Heart left ventricle (tissue), 16 donors: Measurements from ENCODE around the gene OR11G2. TPM values are rescaled to one million over a fixed set of nuclear protein-coding genes. Genes with fewer than 3 reads are reported as not detected.
"Not testable (repeated sequence)": the region's sequence is repeated elsewhere in the genome, so short reads cannot be mapped to it uniquely, and the experiment has no call there.

Source experiments
- ATAC-seq, 4 donors: fragments of 200-7000 bp; cut with Tn5 transposase; one replicate each; pipeline ENCODE4 v1.9.1; 2020 to 2022; ENCODE audit warnings: moderate library complexity in 4 of 4, mild to moderate bottlenecking in 3 of 4, moderate number of reproducible peaks in 1 of 4
- DNase-seq, 5 donors: peaks; one replicate each; pipeline ENCODE4 v3.0.0-alpha.2; 2020
- H3K27ac ChIP-seq, 12 donors: fragments of 200-600 bp; sonication (generic) in 4 of 12; one replicate each; pipeline versions ENCODE4 v1.5.0 to v1.8.0; 2016 to 2022; ENCODE audit warnings: mild to moderate bottlenecking in 2 of 12
- H3K27me3 ChIP-seq, 9 donors: fragments of 200-600 bp; sonication (generic) in 2 of 9; one replicate each; pipeline versions ENCODE4 v1.5.1 to v1.8.0; 2016 to 2022; ENCODE audit warnings: mild to moderate bottlenecking in 3 of 9
- H3K36me3 ChIP-seq, 9 donors: fragments of 200-600 bp; sonication (generic) in 2 of 9; one replicate each; pipeline versions ENCODE4 v1.5.0 to v1.8.0; 2018 to 2022; ENCODE audit warnings: mild to moderate bottlenecking in 2 of 9
- H3K4me1 ChIP-seq, 12 donors: fragments of 200-600 bp; sonication (generic) in 4 of 12; one replicate each; pipeline versions ENCODE4 v1.5.0 to v1.8.0; 2016 to 2022; ENCODE audit warnings: mild to moderate bottlenecking in 3 of 12
- H3K4me3 ChIP-seq, 12 donors: fragments of 200-600 bp; sonication (generic) in 4 of 12; one replicate each; pipeline versions ENCODE4 v1.5.0 to v1.8.0; 2017 to 2022; ENCODE audit warnings: mild to moderate bottlenecking in 9 of 12, moderate library complexity in 4 of 12
- H3K9me3 ChIP-seq, 12 donors: fragments of 200-600 bp; sonication (generic) in 4 of 12; one replicate each; pipeline versions ENCODE4 v1.5.0 to v1.8.0; 2016 to 2022; ENCODE audit warnings: mild to moderate bottlenecking in 1 of 12
- CTCF ChIP-seq, 12 donors: fragments of 200-600 bp; sonication (generic) in 4 of 12; IDR thresholded peaks; one replicate each; pipeline versions ENCODE4 v1.5.0 to v1.8.0; 2018 to 2022; ENCODE audit warnings: antibody characterized with exemption in 12 of 12, mild to moderate bottlenecking in 5 of 12
- POLR2A ChIP-seq, 2 donors: fragments of 450-650 bp; IDR thresholded peaks; one replicate each; pipeline ENCODE4 v1.6.1; 2017; ENCODE audit warnings: antibody characterized with exemption in 2 of 2, mild to moderate bottlenecking in 2 of 2, moderate library complexity in 2 of 2
- WGBS, 4 donors: extraction: QIAGEN DNeasy Blood & Tissue Kit in 2 of 4; methylation state at CpG; one replicate each; pipeline versions ENCODE4 v1.1.5 to v1.1.7; 2013 to 2018; 5-methylcytosine and 5-hydroxymethylcytosine counted together
- intact Hi-C, 10 donors: fragments of 100-400 bp; cut with DNase I; formaldehyde crosslinking; loops; one replicate each; pipeline versions ENCODE4 v1.11.1 to v1.14.2; 2022
- polyA plus RNA-seq, 2 donors: library from polyadenylated mRNA; stranded (reverse); fragments of 200-250 nt; gene quantifications; one replicate each; pipeline ENCODE4 v1.2.3, GENCODE V29; 2013
- total RNA-seq, 9 donors: library from RNA; depleted of rRNA in 2 of 9; stranded (reverse); fragments of >200 nt in 2 of 9; fragmentation: NEBNext Ultra II Directional in 3 of 9; extraction: Animal tissue kit (Norgen Biotek cat#: 25700) in 3 of 9; gene quantifications; one replicate each; pipeline versions ENCODE4 v1.1.0 to v1.2.4, GENCODE V29; 2016 to 2023
- donor health status: ischemic (EF 13 %, LVEDD 7.1; RV severe dilation, severe dysfunction).
- donor health status: healthy with polysubstance abuse.
- donor health status: DM: no; HTN: yes; CAD: no.
- donor health status: DM: no; HTN: no; CAD: no.
- donor health status: ischemic (EF 25% LVEDD 6.9; RV normal size, moderate dysfunction).
- donor health status: ischemic (EF 25% LVEDD 5.7; RV mildly dilated, moderate dysfunction).
- donor health status: healthy.
- donor health status: DM: yes; HTN: yes; CAD: no.
- donor health status: ischemic (EF 35%, LVEDD 5.7; RV mildly dilated, moderate dysfunction).
- donor health status: nonischemic (EF 11% LVEDD 7.7; RV severe dilation, severe dysfunction).
- donor health status: DM: yes; HTN: yes; CAD: no.
- donor health status: PGD.
- donor health status: ischemic (EF 29% LVEDD 5.4; RV normal size, mild dysfunction).
- donor health status: nonischemic (EF 23%, LVEDD 6.1; RV moderate dilation, normal function).

Gene OR11G2
- total and polyA plus RNA-seq, 11 donors, result not detected

- intact Hi-C loops, result no loop called here
- ATAC-seq, result no peak
- Histone ChIP-seq H3K27ac (no peak overlapping the region), H3K9me3 (peaks cover 0 to 12% (median 0%) of the 10 kb centered on the region in 12 donors), H3K27me3 (no peaks in the 10 kb centered on the region), H3K4me3 (no peak overlapping the region), H3K4me1 (no peaks in the 10 kb centered on the region), H3K36me3 (no peaks in the 10 kb centered on the region)
- 37 to 43% (median 41%) methylated on average over 4 of the region's 4 CpGs for WGBS, 4 donors
- no peak for DNase-seq
- TF ChIP-seq POLR2A (IDR thresholded peaks at IDR 0.05) (no peak), CTCF (IDR thresholded peaks at IDR 0.05) (no peak)
Measured at GRCh38 chr14:20219033-20219432, 28.3 kb downstream of the OR11G2 start.

- no peak for TF ChIP-seq POLR2A (IDR thresholded peaks at IDR 0.05)
- no peak for TF ChIP-seq CTCF (IDR thresholded peaks at IDR 0.05)
Measured at GRCh38 chr14:20223410-20223809, 32.7 kb downstream of the OR11G2 start, which contains the start of gene OR11H6. Gene OR11H6, plus strand, starts transcription at chr14:20223710. Its CDS starts 0 bp downstream, at chr14:20223710.

GRCh38 chr14:20228681-20229080 is 38.0 kb downstream of the OR11G2 start, which contains the start of gene OR11H7:
Gene OR11H7, plus strand, starts transcription at chr14:20228981.
- H3K4me1 ChIP-seq, result no peaks in the 10 kb centered on the region
- H3K36me3 ChIP-seq, result no peaks in the 10 kb centered on the region
- TF ChIP-seq CTCF (IDR thresholded peaks at IDR 0.05) (no peak), POLR2A (IDR thresholded peaks at IDR 0.05) (no peak)
- DNase-seq (no peak), ATAC-seq (no peak)
- H3K27me3 ChIP-seq, result no peaks in the 10 kb centered on the region
- 56 to 73% (median 63%) methylated on average over 1 of the region's 1 CpG for WGBS, 4 donors
- no peak within 1 kb of the TSS for H3K4me3 ChIP-seq
- H3K27ac ChIP-seq, result no peak within 1 kb of the TSS
- H3K9me3 ChIP-seq, result peaks cover 0 to 18% (median 1%) of the 10 kb centered on the region in 12 donors
- intact Hi-C loops, result no loop called here

More at GRCh38 chr14:20223410-20223809, 32.7 kb downstream of the OR11G2 start, which contains the start of gene OR11H6:
- no peak for ATAC-seq
- Histone ChIP-seq H3K36me3 (no peaks in the 10 kb centered on the region), H3K4me3 (no peak within 1 kb of the TSS), H3K27me3 (no peaks in the 10 kb centered on the region), H3K9me3 (peaks cover 0 to 4% (median 0%) of the 10 kb centered on the region in 12 donors), H3K27ac (no peak within 1 kb of the TSS), H3K4me1 (no peaks in the 10 kb centered on the region)
- WGBS, 4 donors, result 19 to 23% (median 23%) methylated on average over 2 of the region's 2 CpGs
- DNase-seq, result no peak
- intact Hi-C loops, result no loop called here

GRCh38 chr14:20235415-20235814 is 44.7 kb downstream of the OR11G2 start:
- H3K4me3 ChIP-seq, DNase-seq, H3K27ac ChIP-seq, H3K4me1 ChIP-seq, H3K9me3 ChIP-seq, H3K27me3 ChIP-seq, H3K36me3 ChIP-seq, intact Hi-C loops, ATAC-seq: not testable (repeated sequence)
- 71 to 86% (median 79%) methylated on average over 3 to 4 of the region's 4 CpGs; no CpG with 5 or more reads in 1 of the 4 donors for WGBS, 4 donors
